Liver (tissue), 9 donors: ENCODE results near the gene NAT8L. TPM values are rescaled to one million over a fixed set of nuclear protein-coding genes. Genes with fewer than 3 reads are reported as not detected.

ENCODE experiments used
- DNase-seq: peaks from one replicate; pipeline ENCODE4 v3.0.0-alpha.2; 2017; ENCODE audit warnings: low spot score
- H3K27ac ChIP-seq, 2 donors: one replicate each; pipeline ENCODE4 v1.7.0; 2013; ENCODE audit warnings: inconsistent platforms in 2 of 2, low read length in 2 of 2, control low read depth in 1 of 2, low read depth in 1 of 2, mild to moderate bottlenecking in 1 of 2
- H3K27me3 ChIP-seq, 4 donors: one replicate each; pipeline versions ENCODE4 v1.6.1 to v1.7.0; 2013; ENCODE audit warnings: low read length in 3 of 4, inconsistent platforms in 1 of 4, mild to moderate bottlenecking in 1 of 4, moderate library complexity in 1 of 4; ENCODE audit not compliant: control insufficient read depth in 4 of 4, insufficient read depth in 4 of 4
- H3K36me3 ChIP-seq, 4 donors: one replicate each; pipeline versions ENCODE4 v1.6.1 to v1.7.0; 2013; ENCODE audit warnings: low read length in 3 of 4, mild to moderate bottlenecking in 3 of 4, low read depth in 1 of 4, moderate library complexity in 1 of 4; ENCODE audit not compliant: control insufficient read depth in 4 of 4, insufficient read depth in 3 of 4
- H3K4me1 ChIP-seq, 4 donors: one replicate each; pipeline versions ENCODE4 v1.6.1 to v1.7.0; 2013; ENCODE audit warnings: low read length in 3 of 4, mild to moderate bottlenecking in 3 of 4, moderate library complexity in 1 of 4; ENCODE audit not compliant: control insufficient read depth in 4 of 4, insufficient read depth in 4 of 4
- H3K4me3 ChIP-seq, 3 donors: one replicate each; pipeline versions ENCODE4 v1.6.1 to v1.7.0; 2013; ENCODE audit warnings: low read length in 3 of 3, control low read depth in 1 of 3, low read depth in 1 of 3, mild to moderate bottlenecking in 1 of 3
- H3K9ac ChIP-seq, 2 donors: one replicate each; pipeline ENCODE4 v1.7.0; 2013; ENCODE audit warnings: low read length in 2 of 2, mild to moderate bottlenecking in 2 of 2, moderate library complexity in 2 of 2, control low read depth in 1 of 2, low read depth in 1 of 2
- H3K9me3 ChIP-seq, 4 donors: one replicate each; pipeline versions ENCODE4 v1.6.1 to v1.7.0; 2013; ENCODE audit warnings: low read length in 3 of 4; ENCODE audit not compliant: control insufficient read depth in 4 of 4
- GABPA ChIP-seq, 2 donors: IDR thresholded peaks in 1 of 2; conservative IDR thresholded peaks in 1 of 2; 2 replicates each; pipeline ENCODE4 v1.6.1; 2016; ENCODE audit warnings: antibody characterized with exemption in 2 of 2, mild to moderate bottlenecking in 1 of 2, moderate library complexity in 1 of 2
- HNF4A ChIP-seq, 2 donors: conservative IDR thresholded peaks; 2 replicates each; pipeline ENCODE4 v1.6.1; 2016; ENCODE audit warnings: antibody characterized with exemption in 2 of 2, mild to moderate bottlenecking in 2 of 2
- HNF4G ChIP-seq: IDR thresholded peaks from 2 replicates; pipeline ENCODE4 v1.6.1; 2016; ENCODE audit warnings: antibody characterized with exemption
- JUND ChIP-seq, 2 donors: IDR thresholded peaks; 2 replicates each; pipeline ENCODE4 v1.6.1; 2016; ENCODE audit warnings: antibody characterized with exemption in 2 of 2
- NR2F2 ChIP-seq: IDR thresholded peaks from 2 replicates; pipeline ENCODE4 v1.6.1; 2016; ENCODE audit warnings: antibody characterized with exemption
- RXRA ChIP-seq, 2 donors: IDR thresholded peaks; 2 replicates each; pipeline ENCODE4 v1.6.1; 2017 to 2018; ENCODE audit warnings: antibody characterized with exemption in 2 of 2, mild to moderate bottlenecking in 1 of 2
- SP1 ChIP-seq: IDR thresholded peaks from 2 replicates; pipeline ENCODE4 v1.6.1; 2018; ENCODE audit warnings: antibody characterized with exemption, mild to moderate bottlenecking
- YY1 ChIP-seq: IDR thresholded peaks from 2 replicates; pipeline ENCODE4 v1.6.1; 2016; ENCODE audit warnings: antibody characterized with exemption, mild to moderate bottlenecking
- WGBS: extraction: QIAGEN DNeasy Blood & Tissue Kit; methylation state at CpG from one replicate; pipeline ENCODE4 v1.1.7; 2013; 5-methylcytosine and 5-hydroxymethylcytosine counted together
- polyA plus RNA-seq, 2 donors: library from polyadenylated mRNA; stranded (reverse) in 1 of 2; unstranded in 1 of 2; fragments of 200-250 nt in 1 of 2; fragments of >200 nt in 1 of 2; fragmentation: Nextera tagmentation in 1 of 2; extraction: Ambion mirVana in 1 of 2; gene quantifications; one replicate each; pipeline versions ENCODE4 v1.2.1 to v1.2.3, GENCODE V29; 2013 to 2015
- total RNA-seq, 2 donors: library from RNA; depleted of rRNA; stranded (reverse); fragments of >200 nt; gene quantifications; one replicate each; pipeline ENCODE4 v1.2.3, GENCODE V29; 2014
- TF ChIP-seq, protein P1 (sequence below): IDR thresholded peaks from 2 replicates; pipeline ENCODE4 v1.6.1; 2016; ENCODE audit warnings: antibody characterized with exemption
- TF ChIP-seq, protein P2 (sequence below): IDR thresholded peaks from 2 replicates; pipeline ENCODE4 v1.6.1; 2016; ENCODE audit warnings: antibody characterized with exemption
- TF ChIP-seq, protein P3 (sequence below): IDR thresholded peaks from 2 replicates; pipeline ENCODE4 v1.6.1; 2016; ENCODE audit warnings: antibody characterized with exemption, mild to moderate bottlenecking
- donor health status: healthy.
- donor health status: healthy.
- donor health status: healthy.
- donor health status: healthy.
- donor health status: healthy.

The NAT8L gene
- total and polyA plus RNA-seq, 4 donors = 0.07 to 0.09 (median 0.08) TPM; not detected in 1

DNA sequence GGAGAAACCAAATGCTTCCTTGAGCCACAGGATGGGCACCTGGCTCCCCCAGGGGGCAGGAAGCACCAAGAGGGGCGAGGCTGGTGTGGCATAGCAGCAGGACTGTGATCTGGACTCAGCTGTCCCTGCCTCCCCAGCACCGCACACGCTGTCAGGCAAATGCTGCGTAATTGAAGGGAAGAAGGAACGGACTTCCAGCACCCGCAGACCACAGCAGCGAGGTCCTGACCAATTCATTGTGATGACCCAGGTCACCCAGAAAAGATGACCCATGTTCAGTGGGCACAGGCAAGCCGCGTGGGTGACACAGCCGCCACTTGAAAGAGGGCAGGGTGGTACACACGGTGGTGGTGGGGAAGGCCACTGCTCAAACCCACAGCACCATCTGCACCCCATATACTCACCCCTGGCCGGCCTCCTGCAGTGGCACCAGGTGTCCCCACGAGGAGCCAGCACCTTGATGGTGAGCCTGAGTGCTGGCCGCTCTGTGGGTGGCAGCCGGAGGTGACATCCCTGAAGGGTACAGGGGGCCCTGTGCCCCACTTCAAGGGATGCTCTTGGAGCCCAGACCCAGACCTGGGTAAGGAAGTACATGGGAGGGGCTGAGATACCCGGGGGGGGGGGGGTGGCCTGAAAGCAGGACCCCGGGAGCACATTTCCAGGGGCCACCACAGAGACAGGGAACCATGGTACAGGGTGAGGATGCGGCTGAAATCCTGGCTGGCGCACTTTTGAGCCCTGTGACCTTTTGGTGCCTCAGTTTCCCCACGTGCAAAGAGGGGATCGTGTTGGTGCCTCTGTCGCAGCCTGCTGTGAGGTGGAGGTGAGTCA is 11.5 kb downstream of the NAT8L start:
- Histone ChIP-seq H3K4me1 (no peaks in the 10 kb centered on the region), H3K4me3 (no peak overlapping the region), H3K9me3 (no peaks in the 10 kb centered on the region), H3K9ac (no peak overlapping the region), H3K36me3 (no peaks in the 10 kb centered on the region), H3K27ac (no peak overlapping the region), H3K27me3 (no peaks in the 10 kb centered on the region)
- no peak for DNase-seq
- 81% methylated on average over 22 of the region's 22 CpGs for WGBS
- no peak for TF ChIP-seq GABPA (IDR thresholded peaks at IDR 0.05 in 1 of 2, conservative IDR thresholded peaks at IDR 0.05 in 1 of 2)
- no peak for TF ChIP-seq JUND (IDR thresholded peaks at IDR 0.05)
- TF ChIP-seq YY1 = no peak

DNA sequence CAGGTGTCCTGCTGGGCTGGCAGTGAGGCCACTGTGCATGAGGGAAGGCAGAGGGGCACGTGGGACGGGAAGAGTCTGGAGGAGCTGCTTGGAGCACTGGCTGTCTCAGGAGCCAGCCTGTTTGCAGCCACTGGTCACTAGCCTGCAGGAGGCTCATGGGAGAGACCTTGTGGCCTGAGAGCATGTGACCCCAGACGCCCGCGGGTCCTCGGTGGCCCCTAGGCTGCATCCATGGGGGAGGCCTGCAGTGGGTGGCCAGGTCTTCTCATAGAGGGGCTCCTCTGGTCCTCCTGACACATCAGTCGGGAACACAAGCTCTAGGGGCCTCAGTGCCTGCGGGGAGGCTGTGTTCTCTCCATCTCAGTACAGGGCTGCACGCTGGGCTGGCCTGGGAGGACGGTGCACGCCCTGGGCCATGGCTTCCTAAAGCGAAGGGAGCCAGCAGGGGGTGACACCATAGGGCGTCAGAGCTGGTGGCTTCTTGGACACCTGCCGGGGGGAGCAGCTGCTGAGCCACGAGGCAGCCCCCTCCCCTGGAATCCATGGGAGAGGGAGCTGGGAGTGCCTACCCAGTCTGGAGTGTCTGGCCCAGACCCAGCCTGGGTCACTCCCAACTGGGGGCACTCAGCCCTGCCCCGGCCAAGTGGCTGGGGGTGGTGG is 12.3 kb downstream of the NAT8L start:
- Histone ChIP-seq H3K4me1 (no peaks in the 10 kb centered on the region), H3K9ac (no peak overlapping the region), H3K27me3 (no peaks in the 10 kb centered on the region), H3K36me3 (no peaks in the 10 kb centered on the region), H3K27ac (no peak overlapping the region), H3K4me3 (no peak overlapping the region), H3K9me3 (no peaks in the 10 kb centered on the region)
- 71% methylated on average over 16 of the region's 16 CpGs for WGBS
- no peak for DNase-seq
- no peak for TF ChIP-seq NR2F2
- TF ChIP-seq, protein P1, sequence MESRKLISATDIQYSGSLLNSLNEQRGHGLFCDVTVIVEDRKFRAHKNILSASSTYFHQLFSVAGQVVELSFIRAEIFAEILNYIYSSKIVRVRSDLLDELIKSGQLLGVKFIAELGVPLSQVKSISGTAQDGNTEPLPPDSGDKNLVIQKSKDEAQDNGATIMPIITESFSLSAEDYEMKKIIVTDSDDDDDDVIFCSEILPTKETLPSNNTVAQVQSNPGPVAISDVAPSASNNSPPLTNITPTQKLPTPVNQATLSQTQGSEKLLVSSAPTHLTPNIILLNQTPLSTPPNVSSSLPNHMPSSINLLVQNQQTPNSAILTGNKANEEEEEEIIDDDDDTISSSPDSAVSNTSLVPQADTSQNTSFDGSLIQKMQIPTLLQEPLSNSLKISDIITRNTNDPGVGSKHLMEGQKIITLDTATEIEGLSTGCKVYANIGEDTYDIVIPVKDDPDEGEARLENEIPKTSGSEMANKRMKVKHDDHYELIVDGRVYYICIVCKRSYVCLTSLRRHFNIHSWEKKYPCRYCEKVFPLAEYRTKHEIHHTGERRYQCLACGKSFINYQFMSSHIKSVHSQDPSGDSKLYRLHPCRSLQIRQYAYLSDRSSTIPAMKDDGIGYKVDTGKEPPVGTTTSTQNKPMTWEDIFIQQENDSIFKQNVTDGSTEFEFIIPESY = no peak
- no peak for TF ChIP-seq HNF4A (conservative IDR thresholded peaks at IDR 0.05)
- no peak for TF ChIP-seq JUND (IDR thresholded peaks at IDR 0.05)
- TF ChIP-seq, protein P2, sequence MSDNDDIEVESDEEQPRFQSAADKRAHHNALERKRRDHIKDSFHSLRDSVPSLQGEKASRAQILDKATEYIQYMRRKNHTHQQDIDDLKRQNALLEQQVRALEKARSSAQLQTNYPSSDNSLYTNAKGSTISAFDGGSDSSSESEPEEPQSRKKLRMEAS = no peak
- no peak for TF ChIP-seq GABPA (IDR thresholded peaks at IDR 0.05 in 1 of 2, conservative IDR thresholded peaks at IDR 0.05 in 1 of 2)
- no peak for TF ChIP-seq RXRA (IDR thresholded peaks at IDR 0.05)
- no peak for TF ChIP-seq SP1
- TF ChIP-seq HNF4G = no peak
- TF ChIP-seq, protein P3, sequence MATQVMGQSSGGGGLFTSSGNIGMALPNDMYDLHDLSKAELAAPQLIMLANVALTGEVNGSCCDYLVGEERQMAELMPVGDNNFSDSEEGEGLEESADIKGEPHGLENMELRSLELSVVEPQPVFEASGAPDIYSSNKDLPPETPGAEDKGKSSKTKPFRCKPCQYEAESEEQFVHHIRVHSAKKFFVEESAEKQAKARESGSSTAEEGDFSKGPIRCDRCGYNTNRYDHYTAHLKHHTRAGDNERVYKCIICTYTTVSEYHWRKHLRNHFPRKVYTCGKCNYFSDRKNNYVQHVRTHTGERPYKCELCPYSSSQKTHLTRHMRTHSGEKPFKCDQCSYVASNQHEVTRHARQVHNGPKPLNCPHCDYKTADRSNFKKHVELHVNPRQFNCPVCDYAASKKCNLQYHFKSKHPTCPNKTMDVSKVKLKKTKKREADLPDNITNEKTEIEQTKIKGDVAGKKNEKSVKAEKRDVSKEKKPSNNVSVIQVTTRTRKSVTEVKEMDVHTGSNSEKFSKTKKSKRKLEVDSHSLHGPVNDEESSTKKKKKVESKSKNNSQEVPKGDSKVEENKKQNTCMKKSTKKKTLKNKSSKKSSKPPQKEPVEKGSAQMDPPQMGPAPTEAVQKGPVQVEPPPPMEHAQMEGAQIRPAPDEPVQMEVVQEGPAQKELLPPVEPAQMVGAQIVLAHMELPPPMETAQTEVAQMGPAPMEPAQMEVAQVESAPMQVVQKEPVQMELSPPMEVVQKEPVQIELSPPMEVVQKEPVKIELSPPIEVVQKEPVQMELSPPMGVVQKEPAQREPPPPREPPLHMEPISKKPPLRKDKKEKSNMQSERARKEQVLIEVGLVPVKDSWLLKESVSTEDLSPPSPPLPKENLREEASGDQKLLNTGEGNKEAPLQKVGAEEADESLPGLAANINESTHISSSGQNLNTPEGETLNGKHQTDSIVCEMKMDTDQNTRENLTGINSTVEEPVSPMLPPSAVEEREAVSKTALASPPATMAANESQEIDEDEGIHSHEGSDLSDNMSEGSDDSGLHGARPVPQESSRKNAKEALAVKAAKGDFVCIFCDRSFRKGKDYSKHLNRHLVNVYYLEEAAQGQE = no peak
